Neuronal stem cell (in vitro differentiated cells): ENCODE measurements around the gene ADAM12.

ENCODE experiments used
- DNase-seq: peaks from one replicate; pipeline ENCODE4 v3.0.0-alpha.2; 2013; ENCODE audit warnings: low spot score
- H2AFZ ChIP-seq: one replicate; pipeline ENCODE4 v1.6.1; 2013; ENCODE audit warnings: mild to moderate bottlenecking, low read length, inconsistent platforms
- H2AK5ac ChIP-seq: 2 replicates; pipeline ENCODE4 v1.6.1; 2013; ENCODE audit warnings: low read depth, mild to moderate bottlenecking, inconsistent platforms, low read length, moderate library complexity, mixed read lengths
- H2BK120ac ChIP-seq: 2 replicates; pipeline ENCODE4 v1.6.1; 2013; ENCODE audit warnings: low read depth, mild to moderate bottlenecking, inconsistent platforms, low read length, moderate library complexity, mixed read lengths
- H2BK12ac ChIP-seq: one replicate; pipeline ENCODE4 v1.6.1; 2013; ENCODE audit warnings: low read length, inconsistent platforms
- H2BK15ac ChIP-seq: 2 replicates; pipeline ENCODE4 v1.6.1; 2013; ENCODE audit warnings: mild to moderate bottlenecking, low read length, inconsistent platforms, mixed read lengths
- H2BK5ac ChIP-seq: one replicate; pipeline ENCODE4 v1.6.1; 2013; ENCODE audit warnings: inconsistent platforms, mild to moderate bottlenecking, low read length, moderate library complexity
- H3K14ac ChIP-seq: one replicate; pipeline ENCODE4 v1.6.1; 2013; ENCODE audit warnings: low read length, inconsistent platforms
- H3K18ac ChIP-seq: 2 replicates; pipeline ENCODE4 v1.6.1; 2013; ENCODE audit warnings: low read length, inconsistent platforms
- H3K23ac ChIP-seq: 2 replicates; pipeline ENCODE4 v1.6.1; 2013; ENCODE audit warnings: low read depth, mild to moderate bottlenecking, mixed read lengths, low read length, inconsistent platforms; ENCODE audit not compliant: poor library complexity
- H3K27ac ChIP-seq: replicated peaks from 3 replicates; pipeline ENCODE4 v1.5.1; 2013; ENCODE audit warnings: low read length, inconsistent platforms
- H3K27me3 ChIP-seq, 3 experiments: 2 replicates each; pipeline ENCODE4 v1.6.1; 2013; ENCODE audit warnings: low read length in 3 of 3, mild to moderate bottlenecking in 2 of 3, inconsistent platforms in 1 of 3, low read depth in 1 of 3, mixed read lengths in 1 of 3, moderate library complexity in 1 of 3; ENCODE audit not compliant: control insufficient read depth in 3 of 3, insufficient read depth in 3 of 3
- H3K36me3 ChIP-seq, 2 donors: replicated peaks in 1 of 2; 2 replicates each; pipeline ENCODE4 v1.6.1; 2013; ENCODE audit warnings: low read length in 2 of 2; ENCODE audit not compliant: control insufficient read depth in 2 of 2, insufficient read depth in 2 of 2
- H3K4ac ChIP-seq: 2 replicates; pipeline ENCODE4 v1.6.1; 2013; ENCODE audit warnings: inconsistent platforms, mild to moderate bottlenecking, low read length, moderate library complexity
- H3K4me1 ChIP-seq, 2 donors: 1 replicate in 1 of 2; 2 replicates in 1 of 2; pipeline ENCODE4 v1.6.1; 2013; ENCODE audit warnings: low read length in 2 of 2, low read depth in 1 of 2; ENCODE audit not compliant: control insufficient read depth in 2 of 2, insufficient read depth in 1 of 2
- H3K4me2 ChIP-seq: one replicate; pipeline ENCODE4 v1.6.1; 2013; ENCODE audit warnings: mild to moderate bottlenecking, low read length, inconsistent platforms; ENCODE audit not compliant: insufficient read depth, poor library complexity, severe bottlenecking
- H3K4me3 ChIP-seq, 2 donors: 2 replicates each; pipeline ENCODE4 v1.5.1; 2013; ENCODE audit warnings: low read length in 2 of 2, mild to moderate bottlenecking in 2 of 2, inconsistent platforms in 1 of 2, moderate library complexity in 1 of 2
- H3K79me1 ChIP-seq: one replicate; pipeline ENCODE4 v1.6.1; 2013; ENCODE audit warnings: low read depth, mild to moderate bottlenecking, inconsistent platforms, low read length, moderate library complexity
- H3K9ac ChIP-seq: one replicate; pipeline ENCODE4 v1.6.1; 2013; ENCODE audit warnings: mild to moderate bottlenecking, low read depth, low read length, inconsistent platforms; ENCODE audit not compliant: poor library complexity
- H3K9me3 ChIP-seq, 2 donors: replicated peaks in 1 of 2; 2 replicates each; pipeline versions ENCODE3 to v1.6.1; 2013; ENCODE audit warnings: low read length in 2 of 2, mild to moderate bottlenecking in 2 of 2, inconsistent platforms in 1 of 2, low read depth in 1 of 2, mixed read lengths in 1 of 2, moderate library complexity in 1 of 2; ENCODE audit not compliant: control insufficient read depth in 2 of 2, insufficient read depth in 1 of 2
- H4K8ac ChIP-seq: one replicate; pipeline ENCODE4 v1.6.1; 2013; ENCODE audit warnings: low read depth, mild to moderate bottlenecking, inconsistent platforms, low read length, moderate library complexity
- H4K91ac ChIP-seq: one replicate; pipeline ENCODE4 v1.6.1; 2013; ENCODE audit warnings: low read length, low read depth, mild to moderate bottlenecking, inconsistent platforms; ENCODE audit not compliant: poor library complexity
- WGBS, 2 donors: extraction: QIAGEN DNeasy Blood & Tissue Kit; methylation state at CpG; one replicate each; pipeline ENCODE4 v1.1.7; 2013; ENCODE audit warnings: missing lambda C conversion rate in 2 of 2, mixed read lengths in 1 of 2; ENCODE audit not compliant: insufficient read length in 2 of 2, insufficient replicate concordance in 1 of 2; ENCODE audit errors: extremely low coverage in 2 of 2; 5-methylcytosine and 5-hydroxymethylcytosine counted together

ADAM12 gene

DNA sequence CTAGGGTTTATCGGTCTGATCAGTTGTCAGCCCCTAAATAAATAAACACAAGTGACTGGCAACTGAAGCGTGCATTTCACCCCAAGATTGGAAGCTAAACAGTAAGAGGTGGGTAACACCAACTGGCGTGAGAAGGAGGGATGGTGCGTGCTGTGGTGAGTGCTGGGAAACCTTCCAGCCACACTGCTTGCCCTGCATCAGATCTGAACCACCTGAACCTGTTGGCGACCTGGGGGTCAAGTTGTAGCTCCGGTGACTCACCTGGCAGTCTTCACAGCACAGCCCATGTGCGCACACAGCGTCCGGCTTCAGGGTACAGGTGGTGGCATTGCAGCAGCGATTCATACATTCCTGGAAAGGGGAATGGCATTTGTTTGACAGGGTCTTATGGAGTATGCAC is 321.8 kb downstream of the ADAM12 start:
- no peaks in the 10 kb centered on the region for H3K27me3 ChIP-seq
- H2AK5ac ChIP-seq, result no peak overlapping the region
- no peak overlapping the region for H4K8ac ChIP-seq
- no peak for DNase-seq
- peaks cover 0 to 4% of the 10 kb centered on the region in 2 donors for H3K9me3 ChIP-seq
- H3K9ac ChIP-seq, result no peak overlapping the region
- no peak overlapping the region for H3K4ac ChIP-seq
- peaks cover 2 to 22% of the 10 kb centered on the region in 2 donors for H3K4me1 ChIP-seq
- H2BK5ac ChIP-seq, result no peak overlapping the region
- peak overlapping the region; percentile 36 for H3K18ac ChIP-seq
- no peak overlapping the region for H2BK15ac ChIP-seq
- peak overlapping the region; percentile 26 for H2AFZ ChIP-seq
- no peak overlapping the region for H2BK120ac ChIP-seq
- peaks cover 0 to 2% of the 10 kb centered on the region in 2 donors for H3K36me3 ChIP-seq
- H3K4me3 ChIP-seq, result peak overlapping the region in 1 of 2 donors; percentile 24
- H2BK12ac ChIP-seq, result no peak overlapping the region
- H3K23ac ChIP-seq, result no peak overlapping the region
- H3K79me1 ChIP-seq, result no peaks in the 10 kb centered on the region
- H3K4me2 ChIP-seq, result no peak overlapping the region
- H3K14ac ChIP-seq, result peak overlapping the region; percentile 27
- H4K91ac ChIP-seq, result no peak overlapping the region
- no CpG with 5 or more reads among the region's 10 CpGs for WGBS, 2 donors
- no peak overlapping the region for H3K27ac ChIP-seq

DNA sequence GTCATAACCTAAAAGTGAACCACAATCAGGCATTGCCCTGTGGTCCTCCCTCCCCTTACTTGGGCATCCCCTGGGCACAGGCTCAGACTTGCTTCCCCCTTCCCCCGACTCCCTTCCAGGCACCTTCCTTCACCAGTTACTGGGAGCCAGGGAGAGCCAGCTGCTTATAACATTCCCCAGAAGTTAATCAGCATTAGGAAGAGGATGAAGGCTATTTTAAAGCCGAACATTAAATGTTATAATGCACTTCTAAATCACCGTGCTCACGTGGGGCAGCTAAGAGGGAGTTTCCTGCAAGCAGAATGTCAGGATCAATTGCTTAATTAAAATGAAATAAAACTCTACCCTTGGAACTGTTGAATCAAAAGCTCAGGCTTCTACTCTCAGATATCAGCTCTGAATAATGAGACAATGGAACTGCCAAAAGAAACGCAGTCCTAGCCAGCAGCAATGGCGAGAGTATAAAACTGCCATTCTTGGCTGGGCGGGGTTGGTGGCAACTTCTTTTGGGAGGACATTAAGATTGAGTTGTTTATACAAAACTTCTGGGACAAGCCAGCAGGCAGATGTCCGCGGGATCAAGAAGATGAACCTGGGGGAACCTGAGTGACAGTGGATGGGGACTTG is 322.4 kb downstream of the ADAM12 start:
- no peak overlapping the region for H3K14ac ChIP-seq
- WGBS, 2 donors, result no CpG with 5 or more reads among the region's 9 CpGs
- H3K36me3 ChIP-seq, result peaks cover 0 to 2% of the 10 kb centered on the region in 2 donors

DNA sequence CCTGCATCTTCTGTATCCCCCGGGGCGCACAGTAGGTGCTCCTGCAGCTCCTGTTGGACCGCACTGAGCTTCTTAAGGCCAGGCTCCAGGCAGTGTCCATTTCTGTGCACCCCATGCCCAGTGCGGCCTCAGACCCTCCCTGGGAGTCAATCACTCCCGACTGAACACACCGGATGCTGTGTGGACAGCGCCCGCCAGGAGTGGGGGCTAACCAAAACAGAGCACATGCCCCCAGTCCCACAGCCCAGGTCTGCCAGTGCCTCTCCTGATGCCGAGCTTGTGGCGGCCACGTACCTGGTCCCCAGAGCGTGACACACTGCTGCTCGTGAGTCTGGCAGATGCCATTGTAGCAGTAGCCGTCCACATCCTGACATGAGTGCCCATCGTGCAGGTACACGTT is 323.8 kb downstream of the ADAM12 start:
- no peaks in the 10 kb centered on the region for H3K79me1 ChIP-seq

More for the DNA sequence above, 322.4 kb downstream of the ADAM12 start:
- no peaks in the 10 kb centered on the region for H3K27me3 ChIP-seq
- H2BK5ac ChIP-seq, result no peak overlapping the region
- peaks cover 0 to 8% of the 10 kb centered on the region in 2 donors for H3K9me3 ChIP-seq
- H2BK12ac ChIP-seq, result no peak overlapping the region
- no peak overlapping the region for H2AK5ac ChIP-seq
- H3K4me2 ChIP-seq, result no peak overlapping the region
- H2AFZ ChIP-seq, result no peak overlapping the region
- H3K4ac ChIP-seq, result no peak overlapping the region
- H3K4me1 ChIP-seq, result peaks cover 2 to 22% of the 10 kb centered on the region in 2 donors
- no peaks in the 10 kb centered on the region for H3K79me1 ChIP-seq
- no peak overlapping the region for H2BK120ac ChIP-seq
- H4K8ac ChIP-seq, result no peak overlapping the region
- no peak for DNase-seq
- H3K4me3 ChIP-seq, result no peak overlapping the region
- H3K18ac ChIP-seq, result no peak overlapping the region
- H2BK15ac ChIP-seq, result no peak overlapping the region
- no peak overlapping the region for H3K23ac ChIP-seq
- H4K91ac ChIP-seq, result no peak overlapping the region
- H3K9ac ChIP-seq, result no peak overlapping the region
- no peak overlapping the region for H3K27ac ChIP-seq

DNA sequence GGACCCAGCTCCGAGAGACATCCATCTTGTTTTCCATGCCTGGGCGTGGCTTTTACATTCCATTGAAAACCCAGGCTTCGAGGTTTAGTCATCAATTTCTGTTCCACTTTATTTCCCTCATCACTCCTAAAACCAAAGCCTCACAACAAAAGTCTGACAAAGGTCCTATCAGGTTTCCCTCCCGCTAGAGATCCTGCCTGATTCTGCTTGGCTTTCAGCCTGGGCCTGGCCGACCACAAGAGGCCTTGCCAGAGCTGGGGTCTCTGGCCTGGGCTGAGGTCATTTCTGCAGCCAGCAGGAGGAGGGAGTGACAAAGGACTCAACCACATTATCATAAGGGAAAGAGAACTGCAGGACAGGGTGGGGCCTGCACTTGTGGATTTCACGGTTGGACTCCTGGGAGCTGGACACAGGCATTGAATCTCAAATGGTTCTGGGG is 324.9 kb downstream of the ADAM12 start:
- H3K9me3 ChIP-seq, result peaks cover 0 to 8% of the 10 kb centered on the region in 2 donors
- H2AFZ ChIP-seq, result peak overlapping the region; percentile 74
- H3K4me1 ChIP-seq, result peaks cover 5 to 37% of the 10 kb centered on the region in 2 donors
- no peaks in the 10 kb centered on the region for H3K27me3 ChIP-seq
- no peak overlapping the region for H3K4me2 ChIP-seq
- H3K4me3 ChIP-seq, result no peak overlapping the region
- WGBS, 2 donors, result no CpG with 5 or more reads among the region's 6 CpGs
- no peak overlapping the region for H2BK12ac ChIP-seq
- no peak for DNase-seq
- no peak overlapping the region for H4K8ac ChIP-seq
- H3K27ac ChIP-seq, result no peak overlapping the region
- H2BK5ac ChIP-seq, result no peak overlapping the region
- no peak overlapping the region for H4K91ac ChIP-seq
- H2BK120ac ChIP-seq, result no peak overlapping the region
- H3K36me3 ChIP-seq, result no peaks in the 10 kb centered on the region
- H2BK15ac ChIP-seq, result no peak overlapping the region
- H3K18ac ChIP-seq, result peak overlapping the region; percentile 75
- no peak overlapping the region for H3K14ac ChIP-seq
- H2AK5ac ChIP-seq, result no peak overlapping the region
- H3K23ac ChIP-seq, result no peak overlapping the region
- no peaks in the 10 kb centered on the region for H3K79me1 ChIP-seq
- no peak overlapping the region for H3K4ac ChIP-seq
- no peak overlapping the region for H3K9ac ChIP-seq

More for the DNA sequence above, 323.8 kb downstream of the ADAM12 start:
- H3K9me3 ChIP-seq, result peaks cover 0 to 8% of the 10 kb centered on the region in 2 donors
- H3K23ac ChIP-seq, result no peak overlapping the region
- H3K4me1 ChIP-seq, result peaks cover 3 to 31% of the 10 kb centered on the region in 2 donors
- no peak overlapping the region for H3K4ac ChIP-seq
- no peak overlapping the region for H4K8ac ChIP-seq
- no peak overlapping the region for H3K9ac ChIP-seq
- DNase-seq, result no peak
- peak overlapping the region in 1 of 2 donors; percentile 9 for H3K4me3 ChIP-seq
- H3K18ac ChIP-seq, result peak overlapping the region; percentile 4
- H2BK12ac ChIP-seq, result peak overlapping the region; percentile 14
- H3K36me3 ChIP-seq, result peaks cover 0 to 2% of the 10 kb centered on the region in 2 donors
- no peak overlapping the region for H3K27ac ChIP-seq
- no peak overlapping the region for H2BK120ac ChIP-seq
- H3K4me2 ChIP-seq, result no peak overlapping the region
- H3K27me3 ChIP-seq, result no peaks in the 10 kb centered on the region
- H4K91ac ChIP-seq, result no peak overlapping the region
- WGBS, 2 donors, result no CpG with 5 or more reads among the region's 16 CpGs
- no peak overlapping the region for H2BK15ac ChIP-seq
- no peak overlapping the region for H2AFZ ChIP-seq
- peak overlapping the region; percentile 78 for H3K14ac ChIP-seq
- H2BK5ac ChIP-seq, result no peak overlapping the region
- H2AK5ac ChIP-seq, result no peak overlapping the region
